Measurements from ENCODE around the gene OTUD5.
"Not testable (repeated sequence)": the region's sequence is repeated elsewhere in the genome, so short reads cannot be mapped to it uniquely, and the experiment has no call there.

The OTUD5 gene

DNA sequence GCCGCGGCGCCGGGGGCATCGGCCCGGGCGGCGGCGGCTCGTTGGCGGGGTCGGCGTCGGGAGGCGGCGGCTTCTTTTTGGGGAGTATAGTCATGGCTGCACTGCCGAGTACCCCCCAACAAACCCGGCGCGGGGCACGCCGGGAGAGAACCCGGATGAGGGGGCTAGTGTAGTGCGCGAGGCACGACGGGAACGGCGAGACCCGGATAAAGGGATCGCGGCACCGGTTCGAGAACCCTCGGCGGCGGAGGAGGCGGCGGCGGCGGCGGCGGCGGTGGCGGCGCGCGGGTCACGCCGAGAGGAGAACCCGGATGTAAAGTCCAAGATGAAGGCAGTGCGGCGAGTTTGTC is at the start of gene OTUD5:
OTUD5 (minus strand) TSS at position 131 of the 350 bp plus-strand sequence; CDS start at position 94, 37 bp downstream.
- peak; percentile 18 to 48 for DNase-seq

DNA sequence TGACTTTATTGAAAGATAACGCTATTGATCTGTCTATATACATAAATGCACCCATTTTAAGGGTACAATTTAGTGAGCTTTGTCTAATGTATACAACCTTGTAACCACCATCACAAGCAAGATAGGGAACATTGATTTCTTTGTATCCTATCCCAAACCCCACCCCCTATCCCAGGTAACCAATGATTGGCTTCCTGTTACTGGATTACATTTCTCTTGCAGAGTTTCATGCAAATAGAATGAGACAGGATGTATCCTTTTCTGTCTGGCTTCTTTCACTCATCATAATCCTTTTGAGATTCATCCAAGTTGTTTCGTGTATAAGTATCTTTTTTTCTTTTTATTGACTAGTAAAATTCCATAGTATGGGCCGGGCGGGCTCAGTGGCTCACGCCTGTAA is 46.3 kb upstream of the OTUD5 start:
- no peak for DNase-seq

DNA sequence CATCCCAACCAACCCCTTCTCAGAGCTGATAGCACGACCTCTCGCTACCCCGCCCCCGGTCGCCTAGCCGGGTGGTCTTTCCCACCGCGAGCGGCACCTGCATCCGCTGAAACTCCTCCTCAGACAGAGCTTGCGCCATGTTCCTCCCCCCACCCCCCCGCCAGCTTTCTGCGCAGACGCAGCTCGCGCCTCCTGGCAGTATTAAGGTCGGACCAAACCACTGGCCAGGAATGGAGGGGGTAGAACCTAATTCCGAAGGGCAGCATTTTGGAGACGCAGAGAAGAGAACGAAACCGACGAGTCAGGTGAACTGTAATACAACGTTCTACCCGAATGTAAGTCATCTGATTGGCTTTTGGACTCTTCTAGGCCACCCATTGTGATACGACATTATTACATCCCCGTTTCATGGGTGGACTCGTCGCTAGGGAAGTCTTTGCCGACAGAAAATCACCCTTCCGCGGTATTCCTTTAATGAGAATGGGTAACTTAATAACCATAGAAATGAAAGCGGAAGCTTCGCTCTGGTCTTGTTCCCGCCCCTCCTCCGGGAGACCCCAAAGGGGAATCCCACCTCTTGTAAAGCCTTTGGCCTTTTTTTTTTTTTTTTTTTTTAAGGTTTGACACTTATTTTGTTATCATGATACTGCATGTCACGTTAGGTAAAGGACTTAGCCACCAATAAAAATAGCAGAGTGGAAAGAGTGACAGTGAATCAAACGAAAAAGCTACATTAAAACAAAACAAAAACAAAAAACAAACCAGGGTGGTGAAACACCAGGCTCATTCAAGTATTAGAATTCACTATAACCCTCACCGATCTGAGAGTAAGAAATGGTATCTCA is 44.9 kb upstream of the OTUD5 start, which contains the start of gene GRIPAP1:
GRIPAP1 (minus strand) TSS at position 174 of the 845 bp plus-strand sequence; CDS start at position 139, 35 bp downstream.
- peak; percentile 55 to 66 for DNase-seq

GRCh38 chrX:49001521-49002090 is 44.2 kb upstream of the OTUD5 start:
- DNase-seq: peak in 1 of 2 experiments; percentile 5

DNA sequence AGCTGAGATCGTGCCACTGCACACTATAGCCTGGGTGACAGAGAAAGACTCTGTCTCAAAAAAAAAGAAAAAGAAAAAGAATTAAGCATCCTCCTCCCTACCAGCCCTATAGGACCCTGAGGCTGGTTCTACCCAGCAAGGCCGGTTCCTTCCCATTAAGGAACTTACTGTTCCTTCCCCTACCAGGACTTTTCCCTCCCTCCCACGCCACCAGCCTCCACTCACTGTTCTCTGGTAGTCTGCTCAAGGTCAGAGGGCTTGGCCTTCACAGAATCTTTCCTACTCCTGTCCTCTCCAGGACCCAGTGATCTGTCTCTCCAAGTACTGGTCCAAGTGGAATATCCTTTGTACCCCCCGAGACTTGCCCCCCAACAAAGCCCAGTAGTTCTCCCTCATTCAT is 43.2 kb upstream of the OTUD5 start:
- DNase-seq: no peak

DNA sequence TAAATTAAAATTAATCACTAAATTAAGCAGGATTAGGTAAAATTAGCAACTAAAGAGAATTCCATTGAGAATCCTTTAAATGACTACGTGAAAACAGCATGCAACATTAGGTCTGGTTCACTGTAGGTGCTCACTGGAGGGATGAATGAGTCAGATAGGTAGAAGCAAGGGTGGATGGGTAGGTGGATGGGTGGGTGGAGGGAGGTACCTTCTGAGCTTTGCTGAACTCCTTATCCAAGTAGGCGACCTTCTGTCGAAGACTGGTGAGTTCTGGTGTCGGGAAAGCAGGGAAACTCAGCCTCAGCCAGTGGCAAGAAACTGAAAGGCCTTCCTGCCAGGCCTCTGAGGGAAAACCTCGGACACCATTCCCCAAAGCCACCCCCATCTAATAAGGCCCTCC is 41.6 kb upstream of the OTUD5 start:
- no peak for DNase-seq

GRCh38 chrX:48998391-48998790 is 41.0 kb upstream of the OTUD5 start:
- no peak for DNase-seq

- DNase-seq: no peak
Observed at GRCh38 chrX:48997865-48998264, 40.5 kb upstream of the OTUD5 start.

DNA sequence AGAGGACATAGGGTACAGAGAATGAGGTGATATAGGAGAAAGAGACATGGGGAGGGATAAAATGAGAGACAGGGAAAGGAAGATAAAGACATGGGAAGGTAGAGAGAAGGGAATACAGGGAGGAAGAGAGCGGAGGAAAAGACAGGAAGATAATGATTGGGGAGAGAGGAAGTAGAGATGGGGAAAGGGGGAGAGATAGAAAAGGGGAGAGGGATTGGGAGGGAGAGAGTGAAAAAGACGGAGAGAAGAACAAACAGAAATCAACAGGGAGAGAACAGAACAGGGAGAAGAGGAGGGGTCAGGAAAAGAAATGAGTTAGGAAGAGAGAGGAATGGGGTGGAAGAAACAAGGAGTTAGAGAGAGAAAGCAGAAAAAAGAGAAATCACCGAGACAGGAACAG is 40.0 kb upstream of the OTUD5 start:
- DNase-seq: no peak

- no peak for DNase-seq
Observed at GRCh38 chrX:48996969-48997368, 39.6 kb upstream of the OTUD5 start.

DNA sequence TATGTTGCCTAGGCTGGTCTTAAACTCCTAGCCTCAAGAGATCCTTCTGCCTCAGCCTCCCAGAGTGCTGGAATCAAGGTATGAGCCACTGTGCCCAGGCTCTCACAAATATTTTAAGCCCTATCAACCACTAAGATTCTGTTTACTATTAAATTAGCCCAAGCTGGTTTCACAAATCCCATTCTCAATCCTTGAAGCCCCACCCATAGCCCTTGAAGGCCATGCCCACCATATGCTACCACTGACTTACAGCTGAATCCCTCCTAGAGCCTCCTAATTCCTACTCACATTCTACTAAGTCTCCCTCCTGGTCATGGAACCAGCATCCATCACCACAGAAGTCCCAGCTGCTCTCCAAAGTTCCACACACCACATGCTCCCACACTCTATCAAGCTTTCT is 34.9 kb upstream of the OTUD5 start:
- no peak for DNase-seq

DNA sequence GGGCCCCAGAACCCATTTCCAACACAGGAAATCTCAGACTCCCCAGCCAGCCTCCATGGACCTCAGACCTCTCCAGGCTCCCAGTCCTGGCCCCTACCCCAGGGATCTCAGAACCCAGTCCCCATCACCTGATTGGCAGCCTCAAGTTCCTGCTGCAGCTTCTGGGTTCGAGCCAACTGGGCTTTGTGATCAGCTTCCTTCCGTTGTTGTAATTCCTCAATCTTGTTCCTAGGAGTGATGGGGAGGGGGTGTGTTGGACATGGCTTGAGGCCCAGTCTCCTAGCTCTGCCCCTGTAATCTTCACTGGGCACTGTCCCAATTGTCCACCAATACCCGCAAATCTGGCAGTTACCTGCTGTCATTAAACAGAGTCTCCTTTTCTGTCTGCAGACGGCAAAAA is 32.1 kb upstream of the OTUD5 start:
- no peak for DNase-seq

DNA sequence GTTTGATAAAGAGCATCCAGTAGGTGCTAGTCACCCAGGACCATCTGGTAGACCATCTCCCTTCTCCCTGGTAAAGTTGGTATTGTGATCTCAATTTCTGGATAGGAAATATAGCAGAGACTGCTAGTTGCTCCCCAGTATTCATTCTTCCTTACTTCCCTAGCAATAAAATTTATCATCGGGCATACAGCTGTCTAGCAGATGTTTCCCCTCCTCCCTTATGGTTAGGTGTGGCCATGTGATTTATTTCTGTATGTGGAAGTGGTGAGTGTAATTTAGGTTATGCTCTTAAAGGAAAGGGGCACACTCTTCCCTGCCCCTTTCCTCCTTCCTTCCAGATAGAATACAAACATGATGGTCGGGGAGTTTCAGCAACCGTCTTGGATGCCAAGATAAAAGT is 26.5 kb upstream of the OTUD5 start:
- no peak for DNase-seq

DNA sequence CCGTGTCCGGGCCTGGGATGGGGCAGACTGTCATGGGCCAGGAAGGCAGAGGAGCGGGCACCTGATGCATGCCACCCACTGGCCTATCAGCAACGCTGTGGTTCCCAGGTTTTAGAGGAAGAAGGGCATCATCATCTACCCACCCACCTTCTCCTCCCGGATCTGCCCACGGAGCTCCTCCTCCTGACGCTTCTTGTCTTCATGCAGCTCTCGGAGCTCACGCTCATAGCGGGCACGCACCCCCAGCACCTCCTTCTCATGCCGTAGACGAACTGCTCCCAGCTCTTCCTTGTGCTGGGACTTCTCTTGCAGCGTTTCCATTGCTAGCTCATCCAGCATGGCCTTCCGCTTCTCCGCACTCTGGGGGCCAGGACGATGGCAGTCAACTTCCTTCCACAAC is 25.7 kb upstream of the OTUD5 start:
- DNase-seq: no peak

DNA sequence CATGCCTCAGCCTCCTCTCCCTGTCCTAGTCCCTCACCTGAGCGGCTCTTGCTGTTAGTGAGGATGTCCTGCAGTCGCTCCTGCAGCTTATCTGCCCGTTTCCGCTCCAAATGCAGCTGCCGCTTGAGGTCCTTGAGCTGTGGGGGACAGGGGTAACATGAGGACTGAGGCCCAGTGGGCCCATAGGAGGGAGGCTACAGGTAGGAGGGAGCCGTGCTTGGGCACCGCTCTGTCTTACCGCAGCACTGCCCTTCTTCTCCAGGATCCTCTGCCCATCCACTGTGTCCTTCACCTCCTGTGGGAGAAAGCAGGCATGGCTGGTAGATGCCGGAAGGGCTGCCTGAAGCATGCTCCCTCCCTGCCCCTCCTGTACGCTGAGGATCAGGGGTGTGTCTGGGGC is 23.8 kb upstream of the OTUD5 start:
- no peak for DNase-seq

- DNase-seq: not testable (repeated sequence)
Observed at GRCh38 chrX:48980341-48980740, 22.9 kb upstream of the OTUD5 start.

DNA sequence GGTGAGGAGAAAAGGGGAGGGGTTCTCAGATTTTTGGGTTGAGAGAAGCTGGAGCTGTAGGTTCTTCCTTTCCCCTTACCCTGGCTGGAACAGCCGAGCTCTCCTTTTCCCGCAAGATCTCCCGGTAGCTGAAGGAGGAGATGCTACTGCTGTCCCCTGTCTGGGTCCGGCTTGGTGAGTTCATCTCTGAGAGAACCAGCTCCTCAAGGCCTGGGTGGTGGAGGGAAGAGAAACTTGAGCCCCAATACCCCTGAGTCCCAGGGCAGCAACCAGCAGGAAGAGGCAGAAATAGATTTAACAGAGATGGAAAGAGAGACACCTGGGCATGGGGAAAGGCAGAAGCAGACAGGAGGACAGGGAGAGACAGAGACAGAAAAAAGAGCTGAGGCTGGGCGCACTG is 20.8 kb upstream of the OTUD5 start:
- DNase-seq: no peak

DNA sequence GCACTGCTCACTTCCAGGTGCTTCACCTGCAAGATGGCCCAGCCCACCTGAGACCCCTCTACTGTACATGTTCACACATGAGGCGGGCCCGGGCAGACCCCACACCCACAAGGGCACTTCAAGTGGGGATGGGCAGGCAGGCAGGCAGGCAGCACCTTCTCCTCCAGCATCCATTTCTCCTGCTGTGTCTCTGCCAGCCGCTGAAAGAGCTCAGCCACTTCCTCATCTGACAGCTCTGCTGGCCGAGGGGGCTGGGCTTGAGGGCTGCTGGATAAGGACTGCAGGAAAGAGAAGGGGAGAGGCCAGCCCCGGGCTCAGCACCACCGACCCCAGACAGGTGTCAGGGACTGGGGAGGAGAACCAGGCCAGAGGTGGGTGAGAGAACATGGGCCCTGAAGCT is 18.7 kb upstream of the OTUD5 start:
- no peak for DNase-seq

- no peak for DNase-seq
Observed at GRCh38 chrX:48975541-48975940, 18.1 kb upstream of the OTUD5 start.

DNA sequence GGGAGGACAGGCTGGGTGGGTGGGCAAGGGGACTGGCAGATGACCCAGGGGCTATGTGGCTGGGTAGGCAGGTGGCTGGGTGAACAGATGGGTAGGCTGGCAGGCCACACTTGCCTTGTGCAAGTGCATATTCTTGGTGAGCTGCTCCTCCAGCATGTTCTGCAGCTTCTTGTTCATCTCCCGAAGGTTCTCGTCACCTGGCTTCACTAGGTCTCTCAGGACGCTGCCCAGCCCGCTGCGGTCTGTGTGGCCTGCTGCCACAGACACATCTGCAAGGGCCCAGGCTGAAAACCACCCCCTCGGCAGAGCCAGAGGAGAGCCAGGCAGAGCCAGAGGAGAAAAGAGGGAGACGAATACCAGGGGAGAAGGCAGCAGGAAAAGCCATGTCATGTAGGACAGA is 17.6 kb upstream of the OTUD5 start:
- no peak for DNase-seq

DNA sequence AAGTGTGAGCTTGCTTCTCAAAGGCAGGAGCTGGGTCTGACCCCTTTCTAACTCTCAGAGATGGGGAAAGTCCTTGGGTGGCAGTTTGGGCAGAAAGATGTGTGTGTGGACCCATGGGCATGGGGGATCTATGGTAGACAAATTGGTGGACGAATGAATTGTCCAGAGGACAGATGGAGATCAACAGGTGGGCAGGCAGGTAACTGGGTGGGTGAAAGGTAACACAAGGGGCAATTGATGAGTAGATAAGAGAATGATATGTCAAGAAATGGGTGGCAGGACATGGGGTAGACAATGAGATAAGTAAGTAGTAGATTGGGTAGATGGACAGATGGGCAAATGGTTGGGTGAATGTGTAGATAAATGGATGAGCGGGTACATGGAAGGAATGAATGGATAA is 17.2 kb upstream of the OTUD5 start:
- no peak for DNase-seq

- no peak for DNase-seq
Observed at GRCh38 chrX:48974033-48974432, 16.6 kb upstream of the OTUD5 start.

- DNase-seq: peak in 1 of 2 experiments; percentile 15
Observed at GRCh38 chrX:48972220-48973164, 15.1 kb upstream of the OTUD5 start.

All from SHP77 (cell line).